ENCODE data around the gene DNAH1. TPM values are rescaled to one million over a fixed set of nuclear protein-coding genes. Genes with fewer than 3 reads are reported as not detected.

The DNAH1 gene
- total and polyA plus RNA-seq, 9 donors, result 3.1 to 15.7 (median 7.8) TPM

- no peaks in the 10 kb centered on the region for H3K36me3 ChIP-seq
- no peak overlapping the region for H3K4me3 ChIP-seq
- no peaks in the 10 kb centered on the region for H3K9me3 ChIP-seq
- no peak overlapping the region for H3K27ac ChIP-seq
- no peak for TF ChIP-seq EP300 (IDR thresholded peaks at IDR 0.05)
- TF ChIP-seq POLR2A (IDR thresholded peaks at IDR 0.05), result no peak
- TF ChIP-seq, protein P1, sequence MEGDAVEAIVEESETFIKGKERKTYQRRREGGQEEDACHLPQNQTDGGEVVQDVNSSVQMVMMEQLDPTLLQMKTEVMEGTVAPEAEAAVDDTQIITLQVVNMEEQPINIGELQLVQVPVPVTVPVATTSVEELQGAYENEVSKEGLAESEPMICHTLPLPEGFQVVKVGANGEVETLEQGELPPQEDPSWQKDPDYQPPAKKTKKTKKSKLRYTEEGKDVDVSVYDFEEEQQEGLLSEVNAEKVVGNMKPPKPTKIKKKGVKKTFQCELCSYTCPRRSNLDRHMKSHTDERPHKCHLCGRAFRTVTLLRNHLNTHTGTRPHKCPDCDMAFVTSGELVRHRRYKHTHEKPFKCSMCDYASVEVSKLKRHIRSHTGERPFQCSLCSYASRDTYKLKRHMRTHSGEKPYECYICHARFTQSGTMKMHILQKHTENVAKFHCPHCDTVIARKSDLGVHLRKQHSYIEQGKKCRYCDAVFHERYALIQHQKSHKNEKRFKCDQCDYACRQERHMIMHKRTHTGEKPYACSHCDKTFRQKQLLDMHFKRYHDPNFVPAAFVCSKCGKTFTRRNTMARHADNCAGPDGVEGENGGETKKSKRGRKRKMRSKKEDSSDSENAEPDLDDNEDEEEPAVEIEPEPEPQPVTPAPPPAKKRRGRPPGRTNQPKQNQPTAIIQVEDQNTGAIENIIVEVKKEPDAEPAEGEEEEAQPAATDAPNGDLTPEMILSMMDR (IDR thresholded peaks at IDR 0.05), result no peak
- H3K27me3 ChIP-seq, result no peaks in the 10 kb centered on the region
- intact Hi-C loops (cut with DNase I), result loop anchor here in 3 of 4 donors (5.0 kb wide), 1 partner anchor 50 kb away; no protein-coding TSS in a partner anchor
- 82 to 88% (median 85%) methylated on average over 14 to 20 of the region's 20 CpGs for WGBS, 3 donors
- H3K4me1 ChIP-seq (ENCODE audit: insufficient read depth), result peaks cover 2% of the 10 kb centered on the region
- peak in 2 of 5 donors; percentile 20 to 31 for DNase-seq
Measured at GRCh38 chr3:52292247-52293065, 23.7 kb upstream of the DNAH1 start.

- TF ChIP-seq, protein P1 (IDR thresholded peaks at IDR 0.05), result no peak
- TF ChIP-seq POLR2A (IDR thresholded peaks at IDR 0.05) (no peak), EP300 (IDR thresholded peaks at IDR 0.05) (no peak)
- Histone ChIP-seq H3K36me3 (no peaks in the 10 kb centered on the region), H3K4me3 (no peak overlapping the region), H3K27me3 (no peaks in the 10 kb centered on the region), H3K9me3 (no peaks in the 10 kb centered on the region), H3K4me1 (ENCODE audit: insufficient read depth) (no peaks in the 10 kb centered on the region), H3K27ac (no peak overlapping the region)
- no peak for DNase-seq
- intact Hi-C loops (cut with DNase I), result loop anchor here in 3 of 4 donors (5.0 kb wide), 1 partner anchor 49 kb away; no protein-coding TSS in a partner anchor
- WGBS, 3 donors, result 72 to 81% (median 74%) methylated on average over 17 of the region's 17 CpGs
Measured at GRCh38 chr3:52293491-52294319, 22.4 kb upstream of the DNAH1 start.

- no peaks in the 10 kb centered on the region for H3K27me3 ChIP-seq
- H3K4me1 ChIP-seq (ENCODE audit: insufficient read depth), result peaks cover 6% of the 10 kb centered on the region
- H3K4me3 ChIP-seq, result no peak overlapping the region
- no peak for DNase-seq
- H3K9me3 ChIP-seq, result no peaks in the 10 kb centered on the region
- intact Hi-C loops (cut with DNase I), result loop anchor here in 3 of 4 donors (5.0 kb wide), 1 partner anchor 48 kb away; no protein-coding TSS in a partner anchor
- no peak overlapping the region for H3K27ac ChIP-seq
- 65 to 71% (median 70%) methylated on average over 11 of the region's 11 CpGs for WGBS, 3 donors
- no peak for TF ChIP-seq EP300 (IDR thresholded peaks at IDR 0.05)
- TF ChIP-seq POLR2A (IDR thresholded peaks at IDR 0.05), result no peak
- TF ChIP-seq, protein P1 (IDR thresholded peaks at IDR 0.05), result no peak
- no peaks in the 10 kb centered on the region for H3K36me3 ChIP-seq
Measured at GRCh38 chr3:52294320-52295150, 21.6 kb upstream of the DNAH1 start.
